OCI-LY1 (cell line): ENCODE results near the gene CCDC9B.

ENCODE experiments used
- H2AFZ ChIP-seq: fragments of 200-600 bp; sonication (generic), shearing (Covaris generic); 2 replicates; pipeline ENCODE4 v1.6.0; 2014; ENCODE audit warnings: antibody characterized with exemption, mild to moderate bottlenecking, low read length
- H3F3A ChIP-seq: fragments of 200-600 bp; sonication (generic), shearing (Covaris generic); 2 replicates; pipeline ENCODE4 v1.6.0; 2014; ENCODE audit warnings: mild to moderate bottlenecking, antibody characterized with exemption, low read length, moderate library complexity; ENCODE audit not compliant: insufficient read depth
- H3K27ac ChIP-seq: fragments of 200-600 bp; sonication (generic); 2 replicates; pipeline ENCODE4 v1.5.1; 2014; ENCODE audit warnings: low read length, mixed run types, mild to moderate bottlenecking, low read depth; ENCODE audit not compliant: poor library complexity, severe bottlenecking
- H3K27me3 ChIP-seq: fragments of 200-600 bp; sonication (generic); 2 replicates; pipeline ENCODE4 v1.6.0; 2014; ENCODE audit warnings: antibody characterized with exemption, mild to moderate bottlenecking, low read length, moderate library complexity; ENCODE audit not compliant: insufficient read depth
- H3K36me3 ChIP-seq: fragments of 200-600 bp; sonication (generic); 2 replicates; pipeline ENCODE4 v1.6.1; 2014; ENCODE audit warnings: mild to moderate bottlenecking, antibody characterized with exemption, low read length, moderate library complexity, mixed read lengths; ENCODE audit not compliant: insufficient read depth
- H3K4me1 ChIP-seq: fragments of 200-600 bp; sonication (generic); 2 replicates; pipeline ENCODE4 v1.5.1; 2014; ENCODE audit warnings: mild to moderate bottlenecking, low read length, moderate library complexity; ENCODE audit not compliant: insufficient read depth, severe bottlenecking
- H3K4me2 ChIP-seq: fragments of 200-600 bp; sonication (generic), shearing (Covaris generic); 2 replicates; pipeline ENCODE4 v1.6.1; 2014; ENCODE audit warnings: low read length
- H3K4me3 ChIP-seq: fragments of 200-600 bp; sonication (generic); 2 replicates; pipeline ENCODE4 v1.5.1; 2014; ENCODE audit warnings: low read length, low read depth, mild to moderate bottlenecking, mixed read lengths; ENCODE audit not compliant: poor library complexity, severe bottlenecking
- H3K79me2 ChIP-seq: fragments of 200-600 bp; shearing (Covaris generic); 2 replicates; pipeline ENCODE4 v1.6.1; 2016; ENCODE audit warnings: mixed run types, low read length, mixed read lengths; ENCODE audit not compliant: insufficient read depth
- H3K9ac ChIP-seq: fragments of 200-600 bp; sonication (generic), shearing (Covaris generic); 2 replicates; pipeline ENCODE4 v1.6.1; 2014; ENCODE audit warnings: mild to moderate bottlenecking, low read length, mixed read lengths
- H3K9me2 ChIP-seq: fragments of 200-600 bp; sonication (generic), shearing (Covaris generic); 2 replicates; pipeline ENCODE4 v1.6.1; 2014; ENCODE audit warnings: low read depth, mild to moderate bottlenecking, low read length, mixed read lengths
- H3K9me3 ChIP-seq: fragments of 200-600 bp; shearing (Covaris generic); 2 replicates; pipeline ENCODE4 v1.6.1; 2014; ENCODE audit warnings: low read length, mixed read lengths
- H4K20me1 ChIP-seq: fragments of 200-600 bp; sonication (generic), shearing (Covaris generic); 2 replicates; pipeline ENCODE4 v1.6.0; 2016; ENCODE audit warnings: mild to moderate bottlenecking, low read length; ENCODE audit not compliant: insufficient read depth
- EZH2 ChIP-seq: fragments of 200-600 bp; sonication (generic), shearing (Covaris generic); IDR thresholded peaks from 2 replicates; pipeline ENCODE4 v1.8.0; 2017; ENCODE audit warnings: borderline replicate concordance, mixed run types, mild to moderate bottlenecking, antibody characterized with exemption, low read length, moderate library complexity, mixed read lengths
- TF ChIP-seq, protein P1 (sequence below): fragments of 200-600 bp; sonication (generic), shearing (Covaris generic); IDR thresholded peaks from 2 replicates; pipeline ENCODE4 v1.5.1; 2017; ENCODE audit warnings: mild to moderate bottlenecking, antibody characterized with exemption, low read length, moderate library complexity, mixed read lengths

CCDC9B gene

DNA sequence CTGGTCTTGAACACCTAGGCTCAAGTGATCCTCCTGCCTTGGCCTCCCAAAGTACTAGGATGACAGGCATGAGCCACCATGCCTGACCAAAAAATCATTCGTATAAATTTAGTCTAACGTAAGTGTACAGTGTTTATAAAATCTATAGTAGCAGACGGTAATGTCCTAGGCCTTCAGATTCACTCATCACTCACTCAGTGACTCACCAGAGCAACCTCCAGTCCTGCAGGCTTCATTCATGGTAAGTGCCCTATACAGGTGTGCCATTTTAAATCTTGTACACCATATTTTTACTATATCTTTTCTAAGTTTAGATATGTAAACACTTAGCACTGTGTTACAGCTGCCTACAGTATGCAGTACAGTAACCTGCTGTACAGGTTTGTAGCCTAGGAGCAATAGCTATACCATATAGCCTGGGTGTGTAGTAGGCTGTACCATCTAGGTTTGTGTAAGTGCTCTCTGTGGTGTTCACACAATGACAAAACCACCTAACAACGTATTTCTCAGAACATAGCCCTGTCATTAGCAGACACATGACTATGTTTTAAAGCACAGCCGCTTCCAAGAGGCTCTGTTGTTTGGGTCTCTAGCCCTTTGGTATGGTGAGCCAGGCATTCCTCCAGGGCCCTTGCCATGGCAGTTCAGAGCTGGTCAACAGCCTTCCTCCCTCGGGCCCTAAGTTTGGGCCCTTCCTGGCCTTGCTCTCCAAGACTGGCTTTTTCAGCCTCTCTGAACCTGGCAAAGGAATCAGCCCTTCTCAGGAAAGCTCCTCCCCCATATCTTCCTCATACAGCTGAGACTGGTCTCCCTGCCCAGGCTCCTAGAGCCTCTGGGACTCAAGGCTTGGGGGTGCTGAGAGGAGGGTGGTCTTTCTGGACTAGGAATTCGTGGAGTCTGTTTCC lies 1.9 kb upstream of the CCDC9B start:
- Histone ChIP-seq H3K9me3 (no peaks in the 10 kb centered on the region), H3K9ac (no peak overlapping the region), H3F3A (no peaks in the 10 kb centered on the region), H4K20me1 (no peaks in the 10 kb centered on the region), H3K27ac (no peak overlapping the region), H3K9me2 (no peaks in the 10 kb centered on the region), H3K36me3 (no peaks in the 10 kb centered on the region), H3K4me2 (no peak overlapping the region), H3K4me3 (no peak overlapping the region), H3K27me3 (no peaks in the 10 kb centered on the region; the same call in 1 of the 2 replicates), H3K4me1 (no peaks in the 10 kb centered on the region), H3K79me2 (no peaks in the 10 kb centered on the region), H2AFZ (no peak overlapping the region)
- TF ChIP-seq EZH2 = no peak
- TF ChIP-seq, protein P1, sequence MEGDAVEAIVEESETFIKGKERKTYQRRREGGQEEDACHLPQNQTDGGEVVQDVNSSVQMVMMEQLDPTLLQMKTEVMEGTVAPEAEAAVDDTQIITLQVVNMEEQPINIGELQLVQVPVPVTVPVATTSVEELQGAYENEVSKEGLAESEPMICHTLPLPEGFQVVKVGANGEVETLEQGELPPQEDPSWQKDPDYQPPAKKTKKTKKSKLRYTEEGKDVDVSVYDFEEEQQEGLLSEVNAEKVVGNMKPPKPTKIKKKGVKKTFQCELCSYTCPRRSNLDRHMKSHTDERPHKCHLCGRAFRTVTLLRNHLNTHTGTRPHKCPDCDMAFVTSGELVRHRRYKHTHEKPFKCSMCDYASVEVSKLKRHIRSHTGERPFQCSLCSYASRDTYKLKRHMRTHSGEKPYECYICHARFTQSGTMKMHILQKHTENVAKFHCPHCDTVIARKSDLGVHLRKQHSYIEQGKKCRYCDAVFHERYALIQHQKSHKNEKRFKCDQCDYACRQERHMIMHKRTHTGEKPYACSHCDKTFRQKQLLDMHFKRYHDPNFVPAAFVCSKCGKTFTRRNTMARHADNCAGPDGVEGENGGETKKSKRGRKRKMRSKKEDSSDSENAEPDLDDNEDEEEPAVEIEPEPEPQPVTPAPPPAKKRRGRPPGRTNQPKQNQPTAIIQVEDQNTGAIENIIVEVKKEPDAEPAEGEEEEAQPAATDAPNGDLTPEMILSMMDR = no peak

DNA sequence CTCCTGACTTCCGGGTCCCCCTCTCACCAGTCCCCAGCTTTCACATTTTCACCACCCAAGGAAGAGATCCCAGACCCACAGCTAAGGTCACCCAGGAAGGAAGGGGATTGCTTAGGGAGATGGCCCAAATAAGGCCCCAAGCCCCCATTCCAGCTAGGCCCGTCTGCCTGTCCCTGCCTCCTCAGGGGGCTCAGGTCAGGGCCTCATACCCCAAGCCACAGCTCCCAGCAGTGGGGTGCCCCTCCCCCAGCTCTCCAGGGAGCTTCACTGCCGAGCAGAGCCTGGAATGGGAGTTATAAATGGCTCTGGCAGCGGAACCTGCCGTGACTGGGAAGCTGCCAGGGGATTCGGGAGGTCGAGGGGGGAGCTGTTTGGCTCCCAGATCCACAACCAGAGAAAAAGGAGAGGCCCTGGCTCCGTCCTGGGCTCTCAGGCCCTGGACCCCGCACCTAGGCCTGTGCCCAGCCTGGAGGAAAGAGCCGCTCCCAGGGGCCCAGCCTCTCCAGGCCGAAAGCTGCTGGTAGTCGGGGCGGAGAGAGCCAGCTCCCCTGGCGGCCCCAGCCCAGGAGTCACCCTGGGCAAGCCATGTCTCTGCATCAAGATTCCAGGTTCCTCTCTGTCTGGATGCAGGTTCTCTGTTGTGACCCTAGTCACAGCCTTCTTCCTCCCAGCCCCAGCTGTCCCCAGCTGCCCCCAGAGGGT lies 550 bp downstream of the CCDC9B start:
- H3F3A ChIP-seq = no peaks in the 10 kb centered on the region
- no peak overlapping the region for H3K27ac ChIP-seq
- no peaks in the 10 kb centered on the region for H4K20me1 ChIP-seq
- no peaks in the 10 kb centered on the region for H3K9me2 ChIP-seq
- no peaks in the 10 kb centered on the region for H3K36me3 ChIP-seq
- H3K9ac ChIP-seq = no peak overlapping the region
- TF ChIP-seq, protein P1 = no peak
- TF ChIP-seq EZH2 = no peak
- no peak overlapping the region for H2AFZ ChIP-seq
- H3K79me2 ChIP-seq = no peaks in the 10 kb centered on the region
- H3K27me3 ChIP-seq = no peaks in the 10 kb centered on the region; the same call in 1 of the 2 replicates
- no peak overlapping the region for H3K4me3 ChIP-seq
- H3K9me3 ChIP-seq = no peaks in the 10 kb centered on the region
- H3K4me1 ChIP-seq = peaks cover 7% of the 10 kb centered on the region
- H3K4me2 ChIP-seq = no peak overlapping the region

DNA sequence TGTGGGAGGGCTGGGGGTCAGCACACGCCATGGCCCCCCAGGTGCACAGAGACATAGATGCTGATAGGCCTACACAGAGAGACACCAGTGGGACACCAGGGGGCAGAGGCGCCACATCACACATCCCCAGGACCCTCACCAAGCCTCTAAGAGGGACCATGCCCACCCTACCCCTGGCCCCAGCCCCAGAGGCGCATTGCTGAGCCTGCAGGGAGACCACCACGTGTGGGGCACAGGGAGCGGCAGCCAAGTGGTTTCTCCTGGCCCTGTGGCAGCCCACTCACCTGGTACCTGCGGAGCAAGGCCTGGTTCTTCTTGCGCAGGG lies 1.2 kb downstream of the CCDC9B start:
- H3K9me2 ChIP-seq = no peaks in the 10 kb centered on the region
- no peaks in the 10 kb centered on the region for H3K79me2 ChIP-seq
- peaks cover 7% of the 10 kb centered on the region for H3K4me1 ChIP-seq
- H3K27me3 ChIP-seq = no peaks in the 10 kb centered on the region; the same call in 1 of the 2 replicates
- no peak for TF ChIP-seq EZH2
- TF ChIP-seq, protein P1 = peak; percentile 19; the same call in 1 of the 2 replicates
- H3K9me3 ChIP-seq = no peaks in the 10 kb centered on the region
- no peaks in the 10 kb centered on the region for H4K20me1 ChIP-seq
- H3K4me3 ChIP-seq = no peak overlapping the region
- H3F3A ChIP-seq = no peaks in the 10 kb centered on the region
- no peak overlapping the region for H3K9ac ChIP-seq
- H3K4me2 ChIP-seq = no peak overlapping the region
- H3K27ac ChIP-seq = no peak overlapping the region
- H3K36me3 ChIP-seq = no peaks in the 10 kb centered on the region
- no peak overlapping the region for H2AFZ ChIP-seq
